Measurements from ENCODE around the gene MBLAC2.

- TF ChIP-seq CTCF (IDR thresholded peaks at IDR 0.05; ENCODE audit: insufficient read depth, low read length) (peak; percentile 9), GABPA (IDR thresholded peaks at IDR 0.05; ENCODE audit: low read depth) (no peak), REST (IDR thresholded peaks at IDR 0.05; ENCODE audit: insufficient replicate concordance, low read depth) (no peak)
These were observed 40.4 kb downstream of the MBLAC2 start for GRCh38 chr5:90434116-90434714.
